GM12891 (cell line): Measurements from ENCODE around the gene ISOC2.
A peak's percentile ranks its signal among the peaks of the same experiment; 100 is the strongest.
"Not testable (repeated sequence)": the region's sequence is repeated elsewhere in the genome, so short reads cannot be mapped to it uniquely, and the experiment has no call there.

Experiments
- DNase-seq: peaks from one replicate; pipeline ENCODE4 v3.0.0; 2011; ENCODE audit warnings: low spot score; ENCODE audit not compliant: insufficient read length
- FAIRE-seq: peaks from 2 replicates; lab custom pipeline; 2011; peaks lifted over from hg19 to GRCh38; lab: Jason Lieb, UNC
- PAX5 ChIP-seq: IDR thresholded peaks from 2 replicates; pipeline ENCODE4 v1.6.1; 2011; ENCODE audit warnings: low read length, moderate library complexity, mild to moderate bottlenecking; ENCODE audit not compliant: insufficient read depth, severe bottlenecking
- POLR2A ChIP-seq: IDR thresholded peaks from 2 replicates; pipeline ENCODE4 v1.6.1; 2011; ENCODE audit warnings: low read depth, low read length, control low read depth
- POLR2AphosphoS5 ChIP-seq: IDR thresholded peaks from 2 replicates; pipeline ENCODE4 v1.6.1; 2011; ENCODE audit warnings: low read depth, low read length, control low read depth
- POU2F2 ChIP-seq: IDR thresholded peaks from 2 replicates; pipeline ENCODE4 v1.6.1; 2011; ENCODE audit warnings: low read depth, mild to moderate bottlenecking, control low read depth, low read length, moderate library complexity
- SPI1 ChIP-seq: IDR thresholded peaks from 2 replicates; pipeline ENCODE4 v1.6.1; 2011; ENCODE audit warnings: low read depth, low read length, control low read depth
- TAF1 ChIP-seq: IDR thresholded peaks from 2 replicates; pipeline ENCODE4 v1.6.1; 2011; ENCODE audit warnings: low read depth, low read length, control low read depth

The ISOC2 gene

GRCh38 chr19:55431183-55431582 lies 30.3 kb downstream of the ISOC2 start:
- FAIRE-seq (no peak), DNase-seq (no peak)
- TF ChIP-seq POU2F2 = no peak
- TF ChIP-seq TAF1 = no peak
- TF ChIP-seq PAX5 = no peak
- no peak for TF ChIP-seq SPI1
- no peak for TF ChIP-seq POLR2AphosphoS5

GRCh38 chr19:55426042-55426441 lies 35.4 kb downstream of the ISOC2 start:
- FAIRE-seq (no peak), DNase-seq (no peak)
- TF ChIP-seq TAF1 = no peak
- TF ChIP-seq POLR2AphosphoS5 = no peak
- TF ChIP-seq POU2F2 = no peak
- no peak for TF ChIP-seq PAX5
- no peak for TF ChIP-seq POLR2A
- no peak for TF ChIP-seq SPI1

GRCh38 chr19:55424518-55424917 lies 36.9 kb downstream of the ISOC2 start:
- FAIRE-seq (no peak), DNase-seq (no peak)
- TF ChIP-seq PAX5 (no peak), POU2F2 (no peak), SPI1 (no peak)

- TF ChIP-seq TAF1 (no peak), SPI1 (no peak), PAX5 (no peak), POLR2AphosphoS5 (no peak), POU2F2 (no peak), POLR2A (no peak)
- FAIRE-seq (no peak), DNase-seq (no peak)
Measured at GRCh38 chr19:55423225-55424005, 38.0 kb downstream of the ISOC2 start.

GRCh38 chr19:55421281-55421680 lies 40.2 kb downstream of the ISOC2 start:
- not testable (repeated sequence) for FAIRE-seq, DNase-seq

GRCh38 chr19:55419624-55420236 lies 41.7 kb downstream of the ISOC2 start:
- no peak for FAIRE-seq
- TF ChIP-seq TAF1 = no peak
- no peak for TF ChIP-seq SPI1
- no peak for TF ChIP-seq POLR2A
- TF ChIP-seq PAX5 = no peak
- TF ChIP-seq POU2F2 = no peak
- TF ChIP-seq POLR2AphosphoS5 = no peak

GRCh38 chr19:55419103-55419502 lies 42.3 kb downstream of the ISOC2 start:
- DNase-seq (no peak), FAIRE-seq (no peak)
- no peak for TF ChIP-seq POU2F2
- no peak for TF ChIP-seq TAF1

More at GRCh38 chr19:55419624-55420236, 41.7 kb downstream of the ISOC2 start:
- DNase-seq = no peak

- DNase-seq (no peak), FAIRE-seq (peak; percentile 56)
- TF ChIP-seq POU2F2 (no peak), SPI1 (no peak), TAF1 (no peak), POLR2A (no peak), PAX5 (no peak), POLR2AphosphoS5 (no peak)
Measured at GRCh38 chr19:55418185-55418584, 43.3 kb downstream of the ISOC2 start.

GRCh38 chr19:55410168-55410567 lies 51.3 kb downstream of the ISOC2 start:
- no peak for TF ChIP-seq POLR2A
- no peak for TF ChIP-seq TAF1
- no peak for TF ChIP-seq POLR2AphosphoS5
- TF ChIP-seq SPI1 = no peak
- TF ChIP-seq POU2F2 = no peak
- TF ChIP-seq PAX5 = no peak
- FAIRE-seq (no peak), DNase-seq (no peak)

GRCh38 chr19:55409179-55409578 lies 52.3 kb downstream of the ISOC2 start:
- DNase-seq, FAIRE-seq: not testable (repeated sequence)
